Measurements from ENCODE around the gene NDFIP2. TPM values are rescaled to one million over a fixed set of nuclear protein-coding genes. Genes with fewer than 3 reads are reported as not detected.

NDFIP2 gene
- total RNA-seq, 1 experiment from 2014 or later, result 51.2 TPM

DNA sequence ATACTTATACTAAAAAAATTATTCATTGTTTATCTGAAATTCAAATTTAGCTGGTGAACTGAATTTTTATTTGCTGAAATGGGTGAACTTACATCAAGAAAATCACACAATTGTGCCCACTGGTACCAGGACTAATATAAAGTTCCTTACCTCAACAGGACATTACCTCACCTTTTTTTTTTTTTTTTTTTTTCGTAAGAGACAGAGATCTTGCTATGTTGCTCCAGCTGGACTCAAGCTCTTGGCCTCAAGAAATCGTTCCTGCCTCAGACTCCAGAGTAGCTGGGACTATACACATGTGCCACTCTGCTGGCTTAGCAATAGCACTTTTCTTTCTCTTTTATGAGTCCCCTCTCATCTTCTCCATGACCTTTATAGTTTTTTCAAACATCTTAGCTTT, 22.5 kb upstream of the NDFIP2 start:
- no peak for DNase-seq (ENCODE audit: low read depth)

DNA sequence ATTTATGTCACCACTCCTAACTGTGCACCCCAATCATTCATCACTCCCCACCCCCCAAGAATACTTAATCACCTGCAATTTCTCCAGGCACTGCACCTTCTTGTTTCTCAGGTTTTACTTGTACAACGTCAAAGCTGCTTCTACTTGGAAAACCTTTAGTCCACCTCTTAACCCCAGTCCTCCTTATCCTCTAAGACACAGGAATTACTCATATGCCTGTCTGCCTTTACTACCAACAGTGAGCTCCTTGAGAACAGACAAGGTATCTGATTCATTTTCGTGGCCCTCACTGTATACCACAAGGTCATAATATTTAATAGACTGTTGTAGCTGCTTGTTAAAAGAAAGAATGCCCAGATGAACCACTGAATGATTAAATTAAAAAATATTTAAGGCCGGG, 21.0 kb upstream of the NDFIP2 start:
- no peak for DNase-seq (ENCODE audit: low read depth)

DNA sequence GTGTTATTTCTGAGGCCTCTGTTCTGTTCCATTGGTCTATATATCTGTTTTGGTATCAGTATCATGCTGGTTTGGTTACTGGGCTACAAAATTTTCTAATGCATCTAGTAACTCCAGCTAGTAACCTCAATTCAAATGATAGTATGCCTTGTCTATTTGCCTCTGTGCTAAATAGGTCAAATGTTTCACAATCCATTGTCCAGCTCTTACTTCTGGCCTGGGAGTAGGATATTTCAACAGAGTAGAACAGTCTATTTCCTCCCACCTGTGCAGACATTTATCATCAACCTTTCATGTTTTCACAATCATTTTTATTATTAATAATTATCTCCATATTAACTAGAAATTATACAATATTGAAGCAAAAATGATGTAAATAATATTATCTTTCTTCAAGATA, 18.1 kb upstream of the NDFIP2 start:
- no peak for DNase-seq (ENCODE audit: low read depth)

DNA sequence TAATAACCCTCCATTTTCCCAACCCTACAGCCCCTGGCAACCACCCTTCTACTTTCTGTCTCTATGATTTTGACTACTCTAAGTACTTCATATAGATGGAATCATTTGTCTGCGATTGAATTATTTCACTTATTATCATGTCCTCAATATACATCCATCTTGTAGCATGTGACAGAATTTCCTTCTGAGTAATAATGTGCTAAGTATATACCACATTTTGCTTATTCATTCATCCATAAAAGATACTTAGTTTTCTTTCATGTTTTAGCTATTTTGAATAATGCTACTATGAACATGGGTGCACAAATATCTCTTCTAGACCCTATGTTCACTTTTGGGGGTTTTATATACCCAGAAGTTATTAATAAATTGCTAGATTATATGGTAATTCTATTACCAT, 17.4 kb upstream of the NDFIP2 start:
- DNase-seq (ENCODE audit: low read depth), result no peak

DNA sequence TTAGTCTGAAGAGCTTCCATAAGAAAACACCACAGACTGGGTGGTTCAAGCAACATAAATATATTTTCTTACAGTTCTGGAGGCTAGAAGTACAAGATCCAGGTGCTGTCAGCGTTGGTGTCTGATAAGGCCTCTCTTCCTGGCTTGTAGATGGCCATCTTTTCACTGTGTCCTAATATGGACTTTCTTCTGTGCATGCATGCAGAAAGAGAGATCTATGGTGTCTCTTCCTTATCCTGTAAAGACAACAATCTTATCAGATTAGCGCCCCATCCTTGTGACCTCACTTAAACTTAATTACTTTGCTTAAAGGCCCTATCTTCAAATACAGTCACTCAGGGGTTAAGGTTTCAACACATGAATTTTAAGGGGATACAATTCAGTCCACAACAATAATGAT, 14.1 kb upstream of the NDFIP2 start:
- no peak for DNase-seq (ENCODE audit: low read depth)

DNA sequence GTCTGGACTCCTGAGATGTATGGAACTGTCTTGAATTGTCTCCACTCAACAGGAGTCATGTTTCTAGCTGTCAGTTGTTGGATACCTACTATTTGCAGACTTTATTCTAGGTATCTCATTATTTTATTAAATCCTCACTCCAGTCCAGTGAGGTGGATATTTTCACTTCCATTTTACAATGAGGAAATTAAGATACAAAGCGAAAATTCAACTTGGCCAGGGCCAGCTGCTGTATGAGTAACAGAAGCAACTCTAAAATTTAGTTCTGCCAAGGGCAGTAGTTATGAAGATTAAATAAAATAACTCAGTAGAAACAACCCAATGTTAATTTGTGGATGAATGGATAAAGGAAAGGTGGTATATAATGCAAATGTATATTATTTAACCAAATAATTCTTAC, 12.6 kb upstream of the NDFIP2 start:
- no peak for DNase-seq (ENCODE audit: low read depth)

DNA sequence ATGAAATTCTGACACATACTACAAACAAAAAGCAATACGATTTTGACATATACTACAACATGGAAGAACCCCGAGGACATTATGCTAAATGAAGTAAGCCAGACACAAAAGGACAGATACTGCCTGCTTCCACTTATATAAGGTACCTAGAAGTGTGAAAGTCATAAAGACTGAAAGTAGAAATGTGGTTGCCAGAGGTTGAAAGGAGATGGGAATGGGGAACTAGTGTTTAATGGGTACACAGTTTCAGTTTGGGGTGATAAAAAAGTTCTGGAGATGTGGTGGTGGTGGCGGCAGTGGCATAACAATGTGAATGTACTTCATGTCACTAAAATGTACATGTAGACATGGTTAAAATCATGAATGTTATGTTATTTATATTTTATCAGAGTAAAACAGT, 12.1 kb upstream of the NDFIP2 start:
- DNase-seq (ENCODE audit: low read depth), result no peak

DNA sequence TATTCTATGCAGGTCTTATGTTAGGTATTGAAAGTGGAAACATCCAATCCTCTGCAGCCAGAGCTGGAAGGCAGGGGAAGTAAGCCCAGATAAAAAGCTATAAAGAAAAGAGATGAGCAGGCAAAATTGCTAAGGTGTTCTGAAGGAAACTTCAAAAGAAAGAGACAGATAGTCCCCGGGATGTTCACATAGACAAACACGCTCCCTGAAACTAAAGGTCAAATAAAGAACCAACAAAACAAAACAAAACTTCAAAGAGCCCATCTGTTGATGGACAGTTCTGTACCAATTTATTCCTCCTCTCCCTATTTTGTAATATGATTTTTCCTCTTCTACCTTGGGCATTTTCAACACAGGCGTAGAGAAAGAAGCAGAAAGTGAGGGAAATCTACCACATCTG, 11.3 kb upstream of the NDFIP2 start:
- no peak for DNase-seq (ENCODE audit: low read depth)

DNA sequence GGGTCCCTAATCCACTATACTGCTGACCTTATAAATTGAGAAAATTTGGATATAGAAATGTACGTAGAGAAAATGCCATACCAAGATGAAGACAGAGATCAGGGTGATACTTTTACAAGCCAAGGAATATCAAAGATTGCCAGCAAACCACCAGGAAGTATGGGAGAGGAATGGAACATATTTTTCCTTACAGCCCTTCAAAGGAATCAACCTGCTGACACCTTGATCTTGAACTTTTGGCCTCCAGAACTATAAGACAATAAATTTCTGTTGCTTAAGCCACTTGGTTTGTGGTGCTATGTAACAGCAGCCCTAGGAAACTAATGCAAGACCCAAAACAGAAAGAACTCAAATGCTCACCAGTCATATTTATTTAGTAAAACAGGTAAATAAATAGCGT, 10.3 kb upstream of the NDFIP2 start:
- no peak for DNase-seq (ENCODE audit: low read depth)

DNA sequence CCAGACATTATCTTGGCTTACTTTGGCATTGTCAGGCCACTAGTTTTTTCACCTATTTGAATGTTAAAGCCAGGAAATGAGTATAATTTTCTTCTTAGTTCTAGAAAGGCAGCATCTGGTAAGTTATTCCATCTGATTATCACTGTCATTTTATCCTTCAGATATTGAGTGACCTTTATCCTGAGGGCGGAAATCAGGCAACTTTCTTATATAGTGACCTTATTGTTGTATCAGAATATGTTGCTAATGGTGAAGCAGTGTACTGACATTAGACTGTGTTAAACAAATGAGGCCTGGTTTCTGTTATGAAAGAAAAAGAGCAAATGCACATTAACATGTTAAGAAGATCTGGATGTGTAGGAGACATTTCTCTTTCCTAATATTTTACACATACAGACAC, 5.4 kb upstream of the NDFIP2 start:
- DNase-seq (ENCODE audit: low read depth), result no peak

DNA sequence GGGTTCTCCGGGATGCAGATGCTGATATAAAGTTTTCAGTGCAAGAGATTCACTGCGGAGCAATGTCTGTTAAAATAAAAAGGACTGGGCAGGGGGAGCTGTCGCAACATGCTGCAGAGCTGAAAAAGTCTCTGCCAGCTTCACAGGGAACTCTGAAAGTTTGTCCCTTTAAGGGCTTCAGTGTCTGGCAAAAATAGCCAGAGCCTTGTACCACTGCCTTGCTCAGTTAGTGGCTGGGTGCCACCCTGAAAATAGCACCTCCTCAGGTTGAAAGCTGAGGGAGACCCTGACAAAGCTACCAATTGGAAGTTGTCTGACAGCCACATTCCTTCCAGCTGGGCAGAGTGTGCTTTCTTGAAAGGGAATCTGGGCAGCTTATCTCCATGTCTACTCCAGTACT, 3.0 kb upstream of the NDFIP2 start:
- DNase-seq (ENCODE audit: low read depth), result no peak

DNA sequence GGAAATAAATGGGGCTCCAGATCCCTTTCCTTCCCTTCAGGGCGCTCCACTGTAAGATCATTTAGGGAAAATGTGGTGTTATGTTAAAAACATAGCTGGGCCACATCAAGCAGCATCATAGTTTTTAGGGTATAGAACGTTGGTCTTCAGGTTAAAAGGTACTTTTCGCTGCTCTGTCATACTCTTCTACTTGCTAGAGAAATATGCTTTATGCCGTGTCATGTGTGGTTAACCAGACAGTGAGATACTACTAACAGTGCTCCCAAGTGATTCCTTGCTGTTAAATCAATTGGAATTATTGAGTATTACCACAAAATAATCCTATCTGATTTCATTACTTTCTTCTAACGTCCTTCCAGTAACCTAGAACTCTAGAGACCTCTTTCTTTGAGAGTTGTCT, 1.1 kb upstream of the NDFIP2 start:
- no peak for DNase-seq (ENCODE audit: low read depth)

DNA sequence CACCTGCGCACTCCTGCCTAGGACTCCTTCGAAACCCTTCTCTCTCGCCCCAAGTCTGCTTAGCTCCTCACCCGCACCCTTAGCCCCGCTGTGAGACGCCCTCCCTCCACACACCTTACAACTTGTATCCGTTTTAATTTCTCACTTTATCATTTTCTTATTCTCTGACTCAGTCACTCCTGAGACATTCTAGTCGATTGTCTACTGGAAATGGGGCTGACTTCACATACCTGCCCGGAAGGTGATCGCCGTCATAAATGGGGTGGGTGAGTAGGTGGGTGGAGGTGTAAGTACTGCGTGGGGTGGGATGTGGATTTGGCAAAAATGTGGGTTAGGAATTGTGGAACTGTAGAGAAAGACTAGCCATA, 714 bp downstream of the NDFIP2 start:
- no peak for DNase-seq (ENCODE audit: low read depth)

DNA sequence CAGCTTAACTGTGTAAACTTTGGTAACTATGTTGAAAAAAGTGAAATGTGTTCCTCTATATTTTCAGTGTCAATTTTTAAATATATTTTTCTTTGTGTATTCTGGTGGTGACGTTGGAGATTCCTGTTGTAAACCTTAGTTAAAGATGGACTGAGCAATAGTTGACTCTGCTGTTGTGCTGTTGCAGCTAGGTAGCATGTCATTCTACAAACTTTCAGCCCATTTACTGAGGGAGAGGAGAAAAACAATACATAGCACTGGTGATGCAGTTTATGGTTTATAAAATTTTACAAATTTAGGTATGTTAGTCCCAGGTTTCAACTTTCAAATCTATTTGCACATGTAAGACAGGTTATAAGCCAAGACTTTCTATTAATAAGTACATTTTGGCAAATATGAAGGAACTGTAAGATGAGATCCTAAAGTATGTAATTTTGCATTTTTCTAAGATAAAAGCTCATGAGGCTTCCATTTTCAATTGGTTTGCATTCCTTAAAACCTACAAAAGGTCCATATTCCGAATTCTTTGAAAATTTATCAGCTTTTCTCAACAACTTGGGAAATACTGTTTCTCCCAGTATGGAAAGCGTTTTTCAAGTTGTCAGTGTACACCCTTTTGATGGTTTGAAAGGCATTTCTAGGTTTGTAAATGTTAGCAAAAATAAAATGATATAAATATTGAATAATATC, 1.5 kb downstream of the NDFIP2 start:
- DNase-seq (ENCODE audit: low read depth), result no peak

DNA sequence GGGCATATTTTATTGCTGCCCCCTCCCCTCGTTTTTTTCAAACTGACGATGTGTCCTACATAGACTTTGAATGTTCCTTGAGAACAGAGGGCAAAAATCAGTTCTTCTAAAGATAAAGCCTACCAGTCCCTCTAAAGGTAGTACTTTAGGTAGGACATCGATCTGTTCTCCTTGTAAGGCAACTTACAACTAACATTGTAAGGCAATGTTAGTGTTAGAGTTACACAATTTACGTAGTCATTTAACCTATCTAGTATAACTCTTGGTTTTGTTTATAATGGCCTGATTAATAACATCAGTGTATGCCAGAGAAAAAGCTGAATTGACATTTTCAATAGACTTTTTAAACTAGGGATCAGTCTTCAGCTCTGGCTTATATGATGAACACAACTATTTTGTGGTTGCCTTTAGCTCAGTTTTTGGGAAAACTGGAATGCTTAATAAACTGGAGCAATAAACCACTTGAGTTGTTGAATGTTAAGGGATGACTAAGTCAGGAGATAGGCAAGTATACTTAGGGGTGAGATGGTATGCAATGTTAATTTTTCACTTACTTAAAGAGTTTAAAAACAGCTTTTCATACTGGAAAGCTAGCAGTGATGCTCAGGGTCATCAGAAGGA, 2.2 kb downstream of the NDFIP2 start:
- peak; percentile 10 for DNase-seq (ENCODE audit: low read depth)

DNA sequence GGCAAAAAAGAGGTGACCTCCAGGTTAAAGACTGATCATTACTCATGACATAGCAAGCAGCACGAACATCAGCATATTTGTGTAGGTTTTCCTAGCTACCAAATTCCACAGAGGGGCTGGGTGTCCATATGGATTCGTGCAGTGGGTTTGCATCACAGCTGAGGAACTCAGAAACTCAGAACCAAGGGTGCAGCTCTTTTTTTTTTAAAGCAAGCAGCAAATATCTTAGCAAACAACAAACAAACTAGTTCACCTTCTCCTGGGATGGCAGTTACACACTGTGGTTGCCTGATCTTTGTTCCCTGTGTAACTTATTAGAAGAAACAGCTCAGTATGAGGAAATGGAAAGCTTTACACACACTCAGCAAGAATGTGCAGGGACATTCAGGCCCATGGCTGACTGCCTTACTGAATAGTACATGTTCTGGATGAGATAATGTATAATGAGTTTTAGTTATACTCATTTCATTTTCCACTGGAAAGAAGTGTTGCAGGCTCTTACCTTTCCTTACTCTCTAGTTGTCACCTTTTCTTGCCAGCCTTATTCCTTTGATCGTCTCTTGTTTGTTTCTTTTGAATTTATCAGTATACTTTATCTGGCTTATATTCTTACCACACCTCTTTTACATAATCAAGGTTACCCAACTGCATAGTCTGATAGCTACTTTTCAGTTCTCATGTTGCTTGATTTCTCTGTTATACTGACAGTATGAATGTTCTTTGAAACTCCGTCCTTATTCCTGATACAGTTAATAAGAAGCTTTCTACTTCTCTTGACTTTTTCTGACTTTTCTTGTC, 4.3 kb downstream of the NDFIP2 start:
- peak; percentile 22 for DNase-seq (ENCODE audit: low read depth)

DNA sequence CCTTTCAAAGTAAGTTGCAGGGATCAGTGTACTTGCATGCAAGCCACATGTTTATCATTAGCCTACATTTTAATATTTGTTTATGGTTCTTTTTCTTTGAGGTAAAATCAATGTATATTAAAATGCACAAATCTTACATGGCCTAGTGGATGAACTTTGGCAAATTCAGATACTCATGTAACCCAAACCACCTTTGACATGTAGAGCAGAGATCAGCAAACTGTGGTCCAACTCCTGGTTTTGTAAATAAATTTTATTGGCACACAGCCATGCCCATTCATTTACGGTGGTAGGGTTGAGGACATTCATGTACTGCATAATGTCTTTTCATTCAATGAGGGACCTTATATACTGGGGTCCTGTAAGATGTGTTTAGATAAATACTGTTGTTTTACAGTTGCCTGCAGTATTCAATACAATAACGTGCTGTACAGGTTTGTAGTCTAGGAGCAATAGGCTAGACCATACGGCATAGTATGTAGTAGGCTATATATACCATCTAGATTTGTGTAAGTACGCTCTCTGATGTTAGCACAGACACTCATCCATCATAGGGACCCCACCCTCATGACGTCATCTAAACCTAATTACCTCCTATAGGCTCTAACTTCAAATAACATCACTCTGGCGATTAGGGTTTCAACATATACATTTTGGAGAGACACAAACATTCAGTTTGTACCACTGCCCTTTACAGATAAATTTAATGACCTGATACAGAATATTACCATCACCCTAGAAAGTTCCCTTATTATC, 5.7 kb downstream of the NDFIP2 start:
- DNase-seq (ENCODE audit: low read depth), result no peak

DNA sequence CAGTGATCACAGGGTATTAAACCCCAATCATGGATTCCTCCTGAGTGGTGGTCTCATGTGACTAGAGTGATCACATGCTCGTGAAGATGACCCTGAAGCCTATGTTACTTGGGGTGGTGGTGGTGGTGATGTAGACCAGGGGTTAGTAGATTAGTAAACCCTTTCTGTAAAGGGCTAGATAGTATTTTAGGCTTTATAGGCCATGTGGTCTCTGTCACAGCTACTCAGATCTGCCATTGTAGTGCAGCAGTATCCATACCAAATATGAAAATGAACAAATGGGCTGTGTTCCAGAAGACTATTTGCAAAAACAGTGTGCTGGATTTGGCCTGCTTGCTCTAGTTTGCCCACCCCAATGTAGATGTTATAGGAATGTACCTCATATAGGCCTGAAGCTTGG, 9.4 kb downstream of the NDFIP2 start:
- no peak for DNase-seq (ENCODE audit: low read depth)

DNA sequence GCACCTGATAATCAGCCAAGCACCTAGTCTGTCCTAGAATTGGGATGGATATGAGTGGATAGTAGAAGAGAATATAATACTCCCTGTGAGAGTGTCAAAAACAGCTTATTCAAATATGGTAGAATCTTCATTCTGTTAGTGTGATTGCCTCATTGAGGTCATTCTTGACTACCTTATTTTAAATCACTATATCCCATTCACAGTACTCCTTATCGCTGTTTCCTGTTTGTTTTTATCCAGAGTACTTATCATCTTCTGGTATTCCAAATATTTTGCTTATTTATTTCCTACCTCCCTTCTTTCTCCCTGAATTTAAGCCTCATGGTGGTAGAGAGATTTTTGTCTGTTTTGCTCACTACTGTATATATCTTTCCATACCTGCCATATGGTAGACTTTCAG, 9.9 kb downstream of the NDFIP2 start:
- no peak for DNase-seq (ENCODE audit: low read depth)

DNA sequence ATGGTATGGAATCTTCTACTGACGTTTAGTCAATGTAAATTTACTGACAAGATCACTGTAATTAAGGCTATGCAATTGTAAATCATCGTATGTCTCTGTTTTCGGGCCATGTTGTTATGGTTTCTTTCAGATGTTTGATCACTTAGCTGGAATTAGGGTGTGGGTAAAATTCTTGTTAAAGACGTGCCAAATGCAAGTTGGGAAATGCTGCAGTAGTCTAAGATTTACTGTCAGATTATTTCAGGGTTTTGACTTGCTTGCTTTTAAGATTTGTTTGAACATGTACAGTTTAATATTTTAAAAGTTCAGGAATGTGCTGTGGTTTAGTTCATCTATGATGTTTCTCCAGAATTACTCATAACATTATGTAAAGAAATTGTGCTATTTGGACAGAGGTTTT, 10.8 kb downstream of the NDFIP2 start:
- DNase-seq (ENCODE audit: low read depth), result no peak

DNA sequence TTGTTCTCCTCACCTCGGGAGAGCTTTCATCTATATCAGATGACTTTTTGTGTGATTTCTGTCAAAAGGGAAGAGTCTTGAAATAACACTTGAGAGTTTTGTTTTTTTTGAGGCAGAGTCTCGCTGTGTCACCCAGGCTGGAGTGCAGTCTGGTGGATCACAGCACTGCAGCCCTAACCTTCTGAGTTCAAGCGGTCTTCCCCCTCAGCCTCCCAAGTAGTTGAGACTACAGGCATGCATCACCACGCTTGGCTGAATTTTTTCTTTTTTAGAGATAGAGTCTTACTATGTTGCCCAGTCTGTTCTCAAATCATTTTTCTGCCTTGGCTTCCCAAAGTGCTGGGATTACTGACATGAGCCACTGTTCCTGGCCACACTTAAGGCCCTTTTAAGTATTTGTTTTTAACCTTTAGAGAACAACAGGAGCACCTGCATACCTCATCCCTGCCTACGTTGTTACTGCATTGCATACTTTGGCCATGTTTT, 11.4 kb downstream of the NDFIP2 start:
- DNase-seq (ENCODE audit: low read depth), result no peak

DNA sequence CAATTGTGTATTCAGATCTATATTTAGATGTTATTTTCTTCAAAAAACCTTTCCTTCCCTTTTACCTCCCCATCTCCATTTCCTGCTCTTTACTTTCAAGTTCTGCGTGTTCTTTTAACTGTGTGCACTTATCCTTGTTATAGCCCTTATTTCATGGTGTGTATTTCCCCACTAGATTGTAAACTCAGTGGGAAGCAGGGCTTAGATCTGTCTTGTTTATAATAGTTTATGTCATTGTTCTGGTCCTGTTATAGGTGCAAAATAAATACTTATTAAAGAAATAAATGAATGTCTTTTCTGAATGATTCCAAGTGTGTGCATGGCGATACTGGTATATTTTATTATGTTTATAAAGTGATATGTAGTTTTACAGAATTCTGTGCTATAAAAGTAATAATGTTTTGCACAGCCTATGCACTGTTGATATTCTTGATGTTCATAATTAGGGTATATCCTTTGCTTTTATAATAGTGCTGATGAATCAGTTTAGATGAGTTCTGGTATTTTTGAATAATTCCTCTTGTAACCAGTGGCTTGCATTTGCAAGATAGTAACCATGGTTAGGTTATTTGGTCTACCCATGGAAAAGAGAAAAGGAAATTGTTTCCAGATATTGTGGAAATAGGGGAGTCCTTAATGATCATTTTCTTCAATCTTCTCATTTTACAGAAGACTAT, 12.1 kb downstream of the NDFIP2 start:
- DNase-seq (ENCODE audit: low read depth), result no peak

All from RPMI7951 (cell line).